NCI-H446 treated with DMSO at 0.1 percent for 48 hours (cell line): ENCODE data around the gene RPL27.
"Not testable (repeated sequence)": the region's sequence is repeated elsewhere in the genome, so short reads cannot be mapped to it uniquely, and the experiment has no call there.

ENCODE experiments used
- DNase-seq: peaks from one replicate; lab custom pipeline; 2025; lab: John Stamatoyannopoulos, UW

Gene RPL27

GRCh38 chr17:42993913-42994312 is 4.3 kb upstream of the RPL27 start:
- not testable (repeated sequence) for DNase-seq

DNA sequence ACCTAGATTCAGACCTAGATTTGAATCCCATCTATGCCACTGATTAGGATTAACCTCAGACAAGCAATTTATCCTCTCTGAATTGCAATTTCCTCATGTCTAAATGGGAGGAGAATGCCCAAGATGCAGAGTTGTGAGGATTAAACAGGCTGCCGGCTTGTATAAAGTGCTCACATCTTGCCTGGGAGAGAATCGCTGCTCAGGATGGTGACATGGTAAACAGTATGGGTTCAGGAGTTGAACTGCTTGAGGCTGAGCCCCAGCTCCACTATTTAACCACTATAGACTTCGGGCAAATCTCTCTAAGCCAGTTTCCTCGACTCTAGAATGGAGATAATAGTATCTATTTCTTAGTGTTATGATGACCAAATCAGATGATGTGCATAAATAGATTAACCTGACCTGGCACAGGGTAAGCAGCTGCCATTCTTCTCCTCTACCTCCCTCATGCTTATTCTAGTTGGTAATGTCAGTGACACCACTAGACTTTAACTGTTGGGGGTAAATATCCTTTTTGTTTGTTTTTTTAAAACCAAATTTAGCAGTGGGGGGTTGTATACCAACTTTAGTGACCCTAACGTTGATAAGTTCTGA is 732 bp upstream of the RPL27 start:
- DNase-seq: no peak

- DNase-seq: no peak
Observed at GRCh38 chr17:42999003-42999525, 845 bp downstream of the RPL27 start.

DNA sequence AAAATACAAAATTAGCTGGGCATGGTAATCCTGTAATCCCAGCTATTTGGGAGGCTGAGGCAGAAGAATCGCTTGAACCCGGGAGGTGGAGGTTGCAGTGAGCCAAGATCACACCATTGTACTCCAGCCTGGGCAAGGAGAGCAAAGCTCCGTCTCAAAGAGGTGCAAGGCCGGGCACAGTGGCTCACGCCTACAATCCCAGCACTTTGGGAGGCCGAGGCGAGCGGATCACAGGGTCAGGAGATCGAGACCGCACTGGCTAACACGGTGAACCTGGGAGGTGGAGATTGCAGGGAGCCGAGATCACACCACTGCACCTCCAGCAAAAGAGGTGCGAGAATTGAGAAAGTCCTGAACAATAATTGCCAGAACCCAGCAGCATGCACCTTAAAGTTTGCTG is 2.7 kb downstream of the RPL27 start:
- not testable (repeated sequence) for DNase-seq

DNA sequence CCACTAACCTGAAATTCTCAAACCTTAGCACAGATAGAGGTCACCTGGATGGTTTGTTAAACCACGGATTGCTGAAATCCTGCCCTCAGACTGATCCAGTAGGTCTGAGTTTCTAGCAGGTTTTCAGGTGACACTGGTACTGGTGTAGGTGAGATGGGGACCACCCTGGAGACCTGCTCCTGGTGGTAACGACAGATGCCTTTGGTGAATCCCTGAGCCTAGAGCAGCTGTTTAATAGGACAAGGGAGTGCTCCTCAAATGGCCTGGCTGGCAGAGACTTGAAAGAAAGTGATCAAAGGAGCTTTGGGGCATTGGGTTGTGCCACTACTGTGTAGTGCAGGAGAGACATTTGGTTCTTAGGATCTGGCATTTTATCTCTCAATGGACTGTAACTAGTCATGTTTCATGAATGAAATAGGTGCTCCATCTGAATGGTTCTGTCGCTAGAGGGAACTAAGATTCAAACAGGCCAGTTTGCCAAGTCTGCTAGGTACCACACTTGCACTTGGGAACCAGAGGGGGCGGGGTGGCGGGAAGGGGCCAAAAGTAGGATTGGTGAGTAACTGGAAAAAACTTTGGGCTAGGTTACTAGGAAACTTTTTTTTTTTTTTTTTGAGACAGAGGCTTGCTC is 5.4 kb downstream of the RPL27 start:
- DNase-seq: no peak

DNA sequence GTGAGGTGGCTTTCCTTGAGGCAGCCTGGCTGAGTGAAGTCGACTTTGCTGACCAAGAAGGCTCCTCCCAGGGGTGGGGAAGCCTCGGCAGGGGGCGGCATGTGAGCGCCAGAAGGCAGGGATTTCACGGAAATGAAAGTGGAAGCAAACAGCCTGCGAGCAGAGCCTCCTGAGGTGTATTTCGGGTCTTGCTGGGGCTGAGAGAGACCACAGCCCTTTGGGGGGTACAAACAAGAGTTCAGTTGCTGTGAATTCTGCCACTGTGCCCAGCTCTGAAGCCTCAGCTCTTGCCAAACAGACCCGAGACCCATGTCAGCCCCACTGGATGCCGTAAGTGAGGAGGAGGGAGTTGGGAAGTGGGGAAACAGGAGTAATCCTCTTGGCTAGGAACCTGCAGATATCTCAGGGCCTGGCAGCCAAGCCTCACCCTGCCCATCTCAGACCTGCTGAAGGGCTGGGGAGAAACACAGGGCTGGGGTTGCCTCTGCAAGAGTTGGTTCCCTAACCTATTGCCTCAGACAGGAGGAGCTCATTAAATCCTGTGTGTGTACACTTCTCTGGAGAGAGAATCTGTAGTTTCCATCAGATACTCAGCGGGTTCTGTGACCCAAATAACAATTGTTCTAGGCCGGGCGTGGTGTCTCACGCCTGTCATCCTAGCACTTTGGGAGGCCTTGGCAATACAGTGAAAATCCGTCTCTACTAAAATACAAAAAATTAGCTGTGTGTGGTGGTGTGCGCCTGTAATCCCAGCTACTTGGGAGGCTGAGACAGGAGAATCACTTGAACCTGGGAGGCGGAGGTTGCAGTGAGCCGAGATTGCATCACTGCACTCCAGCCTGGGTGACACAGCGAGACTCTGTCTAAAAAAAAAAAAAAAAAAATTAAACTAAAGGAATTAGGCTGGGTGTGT is 8.7 kb downstream of the RPL27 start, which contains the start of gene IFI35:
TSS of gene IFI35 (plus strand) at position 146 of the 913 bp plus-strand sequence. CDS start at position 310, 164 bp downstream.
- no peak for DNase-seq

DNA sequence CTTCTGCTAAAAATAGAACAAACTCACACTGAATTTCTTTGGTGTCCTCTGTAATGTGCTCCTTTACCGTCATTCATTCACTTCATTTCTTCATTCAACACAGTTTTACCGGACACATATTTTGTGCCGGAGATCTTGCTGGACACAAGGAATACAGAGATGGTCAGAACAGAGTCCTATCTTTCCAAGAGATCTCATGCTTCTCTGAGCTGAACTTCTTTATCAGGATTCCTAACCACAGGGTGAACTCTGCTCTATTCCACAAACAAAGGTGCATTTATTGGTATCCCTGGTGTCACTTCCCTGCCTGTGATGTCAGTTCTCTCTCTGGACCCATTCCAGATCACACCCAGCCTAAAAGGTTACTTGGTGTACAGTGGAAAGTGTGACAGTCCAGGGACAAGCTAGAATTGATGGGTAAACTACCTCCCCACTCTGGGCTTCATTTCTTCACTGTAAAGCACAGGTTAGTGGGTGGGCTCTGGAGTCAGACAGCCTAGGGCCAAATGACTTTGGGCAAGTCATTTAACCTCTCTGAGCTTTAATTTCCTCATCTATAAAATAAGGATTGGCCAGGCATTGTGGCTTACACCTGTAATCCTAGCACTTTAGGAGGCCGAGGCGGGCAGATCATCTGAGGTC is 12.6 kb downstream of the RPL27 start:
- no peak for DNase-seq

GRCh38 chr17:43011728-43012472 is 13.7 kb downstream of the RPL27 start:
- DNase-seq: no peak

DNA sequence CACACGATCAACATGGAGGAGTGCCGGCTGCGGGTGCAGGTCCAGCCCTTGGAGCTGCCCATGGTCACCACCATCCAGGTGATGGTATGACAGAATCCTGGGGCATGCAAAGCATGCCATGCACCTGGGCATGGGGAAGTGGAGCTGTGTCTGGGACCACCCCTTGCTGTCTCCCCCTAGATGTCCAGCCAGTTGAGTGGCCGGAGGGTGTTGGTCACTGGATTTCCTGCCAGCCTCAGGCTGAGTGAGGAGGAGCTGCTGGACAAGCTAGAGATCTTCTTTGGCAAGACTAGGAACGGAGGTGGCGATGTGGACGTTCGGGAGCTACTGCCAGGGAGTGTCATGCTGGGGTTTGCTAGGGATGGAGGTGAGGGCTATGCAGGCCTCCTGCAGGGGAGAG is 15.1 kb downstream of the RPL27 start:
- no peak for DNase-seq

GRCh38 chr17:43014020-43014648 is 15.9 kb downstream of the RPL27 start:
- DNase-seq: no peak

DNA sequence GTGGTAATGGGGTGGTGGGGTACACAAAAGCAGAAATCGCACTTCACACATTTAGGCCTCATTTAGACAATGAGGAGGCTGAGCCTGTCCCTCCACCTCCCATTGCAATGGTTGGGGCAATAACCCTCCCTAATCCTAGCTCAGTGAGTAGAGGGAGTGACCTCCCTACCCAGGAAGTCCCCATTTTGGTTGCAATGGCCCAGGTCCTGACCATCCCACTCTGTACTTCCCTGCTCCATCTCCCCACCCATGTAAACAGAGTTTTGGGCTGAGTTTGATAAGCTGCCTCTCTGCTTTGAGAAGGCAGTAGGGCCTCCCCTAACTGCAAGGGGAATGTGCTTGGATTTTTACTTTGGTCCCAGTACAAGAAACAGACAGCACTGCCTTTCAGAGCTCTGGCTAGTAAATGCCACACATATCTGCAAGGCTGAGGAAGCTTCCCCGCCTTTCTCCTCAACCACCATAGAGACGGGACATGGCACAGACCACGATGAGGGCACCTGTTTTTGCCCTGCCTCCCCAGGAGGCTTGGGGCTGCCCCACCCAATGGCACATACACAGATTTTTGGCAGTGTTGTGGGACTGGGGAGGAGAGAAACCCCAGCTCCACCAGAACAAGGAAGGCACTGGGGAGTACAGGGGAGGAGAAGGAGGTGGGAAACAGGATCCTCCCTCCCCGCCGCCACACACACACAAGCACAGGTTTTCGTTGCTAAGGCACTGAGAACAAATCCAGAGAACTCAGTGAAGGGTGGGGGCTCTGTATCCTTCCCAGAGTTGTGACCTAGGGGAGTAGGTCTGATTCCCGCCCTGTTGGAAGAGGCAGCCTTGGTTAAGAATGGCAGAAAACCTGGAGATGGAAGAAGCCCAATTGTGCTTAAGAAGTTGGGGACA is 16.7 kb downstream of the RPL27 start:
- DNase-seq: no peak

- DNase-seq: no peak
Observed at GRCh38 chr17:43015579-43015978, 17.4 kb downstream of the RPL27 start.

GRCh38 chr17:43016216-43016615 is 18.0 kb downstream of the RPL27 start:
- DNase-seq: no peak

DNA sequence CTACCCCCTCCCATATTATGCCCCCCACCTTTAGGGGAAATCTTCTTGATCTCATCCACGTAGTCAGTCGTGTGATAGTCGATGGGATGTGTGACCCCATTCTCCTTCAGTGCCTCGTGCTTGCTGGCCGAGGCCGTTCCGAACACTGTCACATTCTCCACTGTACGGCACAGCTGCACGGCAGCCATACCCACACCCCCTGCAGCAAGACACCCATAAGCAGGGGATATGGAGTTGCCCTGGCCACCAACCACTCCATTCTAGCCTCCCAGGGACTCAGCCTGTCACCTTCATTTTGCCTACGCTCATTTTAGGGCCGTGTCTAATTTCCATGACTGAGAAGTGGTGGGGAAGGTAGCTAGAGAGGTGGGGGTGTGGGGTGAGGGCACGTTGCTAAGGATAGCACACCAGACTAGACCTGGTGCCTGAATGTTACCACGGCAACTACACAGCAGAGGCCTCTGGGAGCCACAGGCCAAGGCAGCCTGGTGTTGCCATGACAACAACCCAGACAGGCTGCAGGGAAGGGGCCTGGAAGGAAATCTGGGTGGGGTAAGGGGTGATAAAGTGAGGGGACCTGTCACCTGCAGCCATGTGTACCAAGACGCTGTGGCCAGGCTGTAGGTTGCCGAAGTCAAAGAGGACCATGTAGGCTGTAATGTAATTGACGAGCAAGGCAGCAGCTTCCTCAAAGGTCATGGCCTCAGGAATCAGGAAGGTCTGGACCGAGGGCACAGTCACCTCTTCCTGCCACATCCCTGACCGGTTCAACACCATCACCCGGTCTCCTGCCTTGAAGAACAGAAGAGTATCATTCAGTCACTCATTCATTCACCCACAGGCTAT is 20.0 kb downstream of the RPL27 start:
- no peak for DNase-seq

DNA sequence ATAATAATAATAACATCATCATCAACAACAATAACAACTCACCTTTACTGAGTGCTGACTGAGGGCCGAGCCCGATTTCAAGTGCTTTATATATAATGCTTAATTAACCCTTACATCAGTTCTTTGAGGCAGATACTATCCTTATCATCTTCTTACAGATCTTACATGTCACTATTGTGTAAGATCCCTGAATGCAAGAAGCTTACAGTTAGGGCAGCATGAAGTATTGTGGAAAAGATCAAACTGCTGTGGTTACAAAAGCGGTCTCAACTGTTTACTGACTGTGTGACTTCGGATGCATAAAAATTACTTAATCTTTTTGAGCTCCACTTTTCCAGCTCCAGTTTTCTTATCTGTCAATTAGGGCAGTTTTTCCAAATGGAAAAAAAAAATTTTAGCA is 20.7 kb downstream of the RPL27 start:
- DNase-seq: no peak

- DNase-seq: no peak
Observed at GRCh38 chr17:43019418-43019817, 21.2 kb downstream of the RPL27 start.

DNA sequence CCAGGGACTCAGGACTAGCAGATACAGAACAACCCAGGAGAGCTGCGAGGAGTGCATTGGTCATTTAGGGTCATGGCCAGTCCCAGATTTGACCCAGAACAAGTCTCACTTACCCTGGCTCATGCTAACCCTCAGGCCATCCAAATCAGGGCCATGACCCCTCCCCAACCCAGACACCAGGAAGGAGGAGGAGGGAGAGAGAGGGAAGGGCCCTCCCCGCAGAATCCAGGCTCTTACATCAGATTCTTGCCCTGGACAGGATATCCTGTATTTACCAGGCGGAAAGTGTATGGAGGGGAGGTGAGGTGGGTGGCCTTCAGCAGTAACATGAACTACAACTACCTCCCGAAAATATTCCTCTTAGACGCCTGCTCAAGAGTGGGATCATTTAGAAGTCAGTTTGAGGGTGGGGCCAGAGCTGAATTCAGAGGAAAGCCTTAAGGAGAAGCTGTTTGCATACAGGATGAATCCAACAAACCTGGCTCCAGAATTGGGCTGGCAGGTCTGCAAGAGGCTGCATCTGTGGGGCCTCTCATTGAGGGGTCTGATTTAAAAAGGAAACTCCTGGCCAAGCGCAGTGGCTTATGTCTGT is 21.9 kb downstream of the RPL27 start:
- no peak for DNase-seq
